Keratinocyte (primary cell): ENCODE measurements around the gene CDIP1.

Source experiments
- CTCF ChIP-seq, 3 experiments: IDR thresholded peaks in 1 of 3; conservative IDR thresholded peaks in 1 of 3; optimal IDR thresholded peaks in 1 of 3; 2 replicates in 2 of 3; 3 replicates in 1 of 3; pipeline versions ENCODE3 to v1.5.1; 2011; ENCODE audit warnings: low read length in 3 of 3, mild to moderate bottlenecking in 3 of 3, moderate library complexity in 2 of 3, control low read depth in 1 of 3, inconsistent platforms in 1 of 3; ENCODE audit not compliant: insufficient read depth in 2 of 3; ENCODE audit errors: extremely low read depth in 1 of 3
- EZH2 ChIP-seq: IDR thresholded peaks from one replicate; pipeline ENCODE4 v1.6.1; 2012; ENCODE audit warnings: inconsistent platforms, mild to moderate bottlenecking, low read length, moderate library complexity

GRCh38 chr16:4513881-4514280 lies 24.7 kb downstream of the CDIP1 start:
- no peak for TF ChIP-seq CTCF (optimal IDR thresholded peaks at IDR 0.05 in 1 of 3, IDR thresholded peaks at IDR 0.05 in 1 of 3, conservative IDR thresholded peaks at IDR 0.05 in 1 of 3; ENCODE audit: extremely low read depth in 1 of 3, insufficient read depth in 2 of 3, low read length in 3 of 3)
- no peak for TF ChIP-seq EZH2
